Karpas-422 (cell line): Measurements from ENCODE around the gene SLC5A6. TPM values are rescaled to one million over a fixed set of nuclear protein-coding genes. Genes with fewer than 3 reads are reported as not detected.

Experiments
- DNase-seq: peaks from one replicate; pipeline ENCODE4 v3.0.0-alpha.2; 2015
- H2AFZ ChIP-seq: fragments of 200-600 bp; sonication (generic); 2 replicates; pipeline ENCODE4 v1.6.1; 2014; ENCODE audit warnings: antibody characterized with exemption, low read length, mixed read lengths
- H3K27ac ChIP-seq: fragments of 200-600 bp; sonication (generic); 2 replicates; pipeline ENCODE4 v1.5.1; 2014; ENCODE audit warnings: mild to moderate bottlenecking, low read length, moderate library complexity
- H3K27me3 ChIP-seq: fragments of 200-600 bp; sonication (generic); 2 replicates; pipeline ENCODE4 v1.6.1; 2014; ENCODE audit warnings: low read length, mixed read lengths
- H3K36me3 ChIP-seq: fragments of 200-600 bp; sonication (generic); 2 replicates; pipeline ENCODE4 v1.6.1; 2014; ENCODE audit warnings: low read length, mixed read lengths; ENCODE audit not compliant: insufficient read depth
- H3K4me1 ChIP-seq: fragments of 200-600 bp; sonication (generic); 2 replicates; pipeline ENCODE4 v1.6.1; 2014; ENCODE audit warnings: mild to moderate bottlenecking, low read length, mixed read lengths
- H3K4me2 ChIP-seq: fragments of 200-600 bp; sonication (generic); 2 replicates; pipeline ENCODE4 v1.6.1; 2014; ENCODE audit warnings: low read length, low read depth, mild to moderate bottlenecking; ENCODE audit not compliant: poor library complexity, severe bottlenecking
- H3K4me3 ChIP-seq: fragments of 200-600 bp; sonication (generic); 2 replicates; pipeline ENCODE4 v1.5.1; 2014; ENCODE audit warnings: mild to moderate bottlenecking, antibody characterized with exemption, low read length, mixed read lengths
- H3K79me2 ChIP-seq: fragments of 200-600 bp; sonication (generic); 2 replicates; pipeline ENCODE4 v1.6.1; 2014; ENCODE audit warnings: mild to moderate bottlenecking, low read length, mixed read lengths
- H3K9ac ChIP-seq: fragments of 200-600 bp; sonication (generic); 2 replicates; pipeline ENCODE4 v1.6.0; 2014; ENCODE audit warnings: low read length
- H3K9me2 ChIP-seq: fragments of 200-600 bp; sonication (generic), shearing (Covaris generic); replicated peaks from 2 replicates; pipeline ENCODE4 v1.6.0; 2014; ENCODE audit warnings: mild to moderate bottlenecking, low read length, moderate library complexity; ENCODE audit not compliant: insufficient read depth
- H3K9me3 ChIP-seq: fragments of 300-700, 200-600 bp; sonication (generic); 2 replicates; pipeline ENCODE4 v1.6.1; 2014; ENCODE audit warnings: low read length, mixed read lengths
- H4K20me1 ChIP-seq: fragments of 200-600 bp; sonication (generic); 2 replicates; pipeline ENCODE4 v1.6.1; 2014; ENCODE audit warnings: mild to moderate bottlenecking, antibody characterized with exemption, low read length, low read depth; ENCODE audit not compliant: insufficient read depth
- total RNA-seq: library from RNA; depleted of rRNA; stranded (reverse); fragments of >200 nt; shearing (Covaris generic); gene quantifications from 2 replicates; pipeline ENCODE4 v1.2.3, GENCODE V29; 2014; ENCODE audit warnings: low replicate concordance

Gene SLC5A6
- total RNA-seq, 1 experiment from 2014 or later: 38.4 TPM

DNA sequence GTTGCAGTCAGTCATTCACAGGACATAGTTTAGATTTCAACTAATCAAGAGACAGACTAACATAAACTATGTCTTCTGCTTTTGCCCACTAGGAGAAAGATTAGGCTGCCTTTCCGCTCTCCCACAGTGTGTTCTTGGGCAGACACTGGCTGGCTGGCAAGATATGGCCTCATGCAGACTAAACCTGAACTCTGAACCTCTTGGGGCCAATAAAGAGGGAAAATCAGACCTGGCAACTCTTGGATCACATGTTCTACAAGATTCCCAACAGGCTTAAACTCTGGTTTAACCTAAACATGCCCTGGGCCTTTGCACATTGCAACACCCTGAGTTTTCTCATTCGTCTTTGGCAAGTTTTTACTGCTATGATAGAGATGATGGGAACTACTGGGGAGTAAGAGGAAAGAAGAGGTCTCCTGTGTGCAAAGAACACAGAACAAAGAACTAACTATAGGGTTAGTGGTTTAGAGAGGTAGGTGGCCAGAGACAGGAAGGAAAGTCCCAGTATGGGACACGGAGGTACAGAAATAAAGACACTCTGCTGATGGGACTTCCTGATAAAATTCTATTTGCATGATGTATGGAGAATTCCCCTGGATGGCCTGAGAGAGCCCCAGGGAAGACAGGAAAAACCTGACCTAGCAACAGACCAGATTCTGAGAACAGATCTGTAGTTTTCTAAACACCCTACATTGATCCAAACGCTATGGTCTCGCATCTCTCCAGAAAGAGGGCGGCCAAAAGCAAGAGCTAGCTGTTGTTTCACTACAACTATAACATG, 2.3 kb downstream of the SLC5A6 start:
- Histone ChIP-seq H3K79me2 (peaks cover 33% of the 10 kb centered on the region), H3K27me3 (no peaks in the 10 kb centered on the region), H3K4me1 (peaks cover 42% of the 10 kb centered on the region), H3K4me3 (peak overlapping the region; percentile 29; the same call in 1 of the 2 replicates), H3K9ac (peak overlapping the region; percentile 36), H3K9me3 (no peaks in the 10 kb centered on the region), H3K36me3 (peaks cover 16% of the 10 kb centered on the region; the same call in 1 of the 2 replicates), H3K4me2 (peak overlapping the region; percentile 40), H2AFZ (no peak overlapping the region), H3K27ac (peak overlapping the region; percentile 21; the same call in 1 of the 2 replicates), H3K9me2 (no peaks in the 10 kb centered on the region), H4K20me1 (no peaks in the 10 kb centered on the region)
- DNase-seq: no peak

- Histone ChIP-seq H3K27ac (no peak overlapping the region), H3K27me3 (no peaks in the 10 kb centered on the region), H3K9me2 (no peaks in the 10 kb centered on the region), H4K20me1 (no peaks in the 10 kb centered on the region), H3K79me2 (peaks cover 31% of the 10 kb centered on the region), H3K9ac (no peak overlapping the region), H2AFZ (no peak overlapping the region), H3K36me3 (peaks cover 11% of the 10 kb centered on the region; the same call in 1 of the 2 replicates), H3K4me3 (no peak overlapping the region), H3K4me1 (peaks cover 29% of the 10 kb centered on the region), H3K9me3 (no peaks in the 10 kb centered on the region), H3K4me2 (no peak overlapping the region)
- DNase-seq: no peak
Observed at GRCh38 chr2:27208486-27209050, 3.5 kb downstream of the SLC5A6 start.

DNA sequence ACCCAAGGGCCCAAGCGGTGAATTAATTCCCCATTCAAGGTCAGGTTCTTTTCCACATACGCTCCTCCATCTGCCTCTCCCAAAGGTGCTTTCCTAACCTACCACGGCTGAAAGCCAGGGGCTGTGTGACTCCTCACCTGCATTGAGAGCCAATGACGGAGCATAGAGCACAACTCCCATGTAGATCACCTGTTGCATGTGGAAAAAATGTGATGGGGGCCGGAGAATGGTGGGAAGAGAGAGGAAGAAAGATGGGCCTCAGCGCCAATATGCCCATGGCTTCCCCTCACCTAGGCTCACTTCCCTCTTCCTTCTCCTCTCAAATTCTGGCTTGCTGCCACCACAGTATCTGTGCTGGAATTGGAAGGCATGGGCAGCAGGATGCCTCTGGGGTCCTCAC, 5.7 kb downstream of the SLC5A6 start:
- H3K79me2 ChIP-seq: peaks cover 16% of the 10 kb centered on the region
- H3K27ac ChIP-seq: no peak overlapping the region
- no peaks in the 10 kb centered on the region for H3K9me3 ChIP-seq
- H3K27me3 ChIP-seq: no peaks in the 10 kb centered on the region
- no peak overlapping the region for H3K9ac ChIP-seq
- H4K20me1 ChIP-seq: no peaks in the 10 kb centered on the region
- peaks cover 17% of the 10 kb centered on the region; the same call in 1 of the 2 replicates for H3K36me3 ChIP-seq
- no peak for DNase-seq
- H3K4me1 ChIP-seq: peaks cover 24% of the 10 kb centered on the region
- H3K4me2 ChIP-seq: no peak overlapping the region
- H3K9me2 ChIP-seq: no peaks in the 10 kb centered on the region
- H2AFZ ChIP-seq: no peak overlapping the region
- H3K4me3 ChIP-seq: no peak overlapping the region

DNA sequence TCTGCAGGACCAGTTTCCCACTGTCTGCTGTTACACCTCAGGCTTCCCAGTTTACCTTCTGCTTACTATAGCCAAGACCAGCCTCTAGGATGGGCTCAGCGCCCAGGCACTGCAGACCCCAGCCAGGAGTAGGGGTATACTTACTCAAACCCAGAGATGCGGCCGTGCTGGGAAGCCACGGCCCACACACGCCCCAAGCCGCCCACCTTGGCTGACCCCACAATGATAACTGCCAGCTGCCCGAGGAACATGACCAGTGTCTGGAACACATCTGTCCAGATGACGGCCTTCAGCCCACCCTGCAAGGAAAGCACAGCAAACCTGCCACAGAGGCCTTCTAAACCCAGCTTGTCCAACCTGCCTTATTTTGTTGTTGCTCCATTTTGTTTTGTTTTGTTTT, 6.9 kb downstream of the SLC5A6 start:
- Histone ChIP-seq H3K4me3 (no peak overlapping the region), H2AFZ (no peak overlapping the region), H3K27ac (no peak overlapping the region), H3K9me3 (no peaks in the 10 kb centered on the region), H4K20me1 (no peaks in the 10 kb centered on the region), H3K4me2 (no peak overlapping the region), H3K9ac (no peak overlapping the region), H3K4me1 (peaks cover 15% of the 10 kb centered on the region), H3K27me3 (no peaks in the 10 kb centered on the region), H3K79me2 (peaks cover 11% of the 10 kb centered on the region; the same call in 1 of the 2 replicates), H3K9me2 (no peaks in the 10 kb centered on the region), H3K36me3 (peaks cover 17% of the 10 kb centered on the region; the same call in 1 of the 2 replicates)
- no peak for DNase-seq

- H4K20me1 ChIP-seq: no peaks in the 10 kb centered on the region
- H3K9ac ChIP-seq: no peak overlapping the region
- no peaks in the 10 kb centered on the region for H3K27me3 ChIP-seq
- no peak overlapping the region for H2AFZ ChIP-seq
- H3K9me3 ChIP-seq: no peaks in the 10 kb centered on the region
- H3K4me2 ChIP-seq: no peak overlapping the region
- peaks cover 17% of the 10 kb centered on the region; the same call in 1 of the 2 replicates for H3K36me3 ChIP-seq
- H3K4me1 ChIP-seq: peaks cover 8% of the 10 kb centered on the region
- H3K27ac ChIP-seq: no peak overlapping the region
- no peak for DNase-seq
- peaks cover 10% of the 10 kb centered on the region; the same call in 1 of the 2 replicates for H3K79me2 ChIP-seq
- H3K4me3 ChIP-seq: no peak overlapping the region
- no peaks in the 10 kb centered on the region for H3K9me2 ChIP-seq
Observed at GRCh38 chr2:27204566-27204965, 7.5 kb downstream of the SLC5A6 start.

DNA sequence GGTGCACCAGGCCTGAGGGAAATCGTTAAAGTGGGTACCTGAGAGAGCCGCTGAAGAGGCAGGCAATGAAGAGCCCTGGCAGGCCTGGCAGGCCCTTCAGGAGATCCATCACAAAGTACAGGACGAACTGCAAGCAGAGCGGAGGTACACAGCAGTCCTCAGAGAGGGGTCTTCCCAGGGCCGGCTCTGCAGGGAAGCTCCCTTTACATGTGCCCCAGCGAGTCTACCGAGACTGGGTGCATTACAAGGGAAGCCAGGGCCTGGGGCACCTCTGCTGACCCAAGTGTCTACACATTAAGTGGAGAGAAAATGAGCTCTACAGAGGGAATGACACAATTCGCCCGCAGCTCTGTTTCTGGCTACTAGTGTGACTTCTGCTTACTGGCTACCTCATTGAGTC, 8.3 kb downstream of the SLC5A6 start:
- Histone ChIP-seq H3K36me3 (peaks cover 11% of the 10 kb centered on the region; the same call in 1 of the 2 replicates), H3K9me2 (no peaks in the 10 kb centered on the region), H3K27me3 (no peaks in the 10 kb centered on the region), H3K79me2 (peaks cover 1% of the 10 kb centered on the region; the same call in 1 of the 2 replicates), H4K20me1 (no peaks in the 10 kb centered on the region), H2AFZ (no peak overlapping the region), H3K9ac (no peak overlapping the region), H3K4me3 (no peak overlapping the region), H3K4me2 (no peak overlapping the region), H3K27ac (no peak overlapping the region), H3K9me3 (no peaks in the 10 kb centered on the region), H3K4me1 (peaks cover under 1% of the 10 kb centered on the region; the same call in 1 of the 2 replicates)
- DNase-seq: no peak

DNA sequence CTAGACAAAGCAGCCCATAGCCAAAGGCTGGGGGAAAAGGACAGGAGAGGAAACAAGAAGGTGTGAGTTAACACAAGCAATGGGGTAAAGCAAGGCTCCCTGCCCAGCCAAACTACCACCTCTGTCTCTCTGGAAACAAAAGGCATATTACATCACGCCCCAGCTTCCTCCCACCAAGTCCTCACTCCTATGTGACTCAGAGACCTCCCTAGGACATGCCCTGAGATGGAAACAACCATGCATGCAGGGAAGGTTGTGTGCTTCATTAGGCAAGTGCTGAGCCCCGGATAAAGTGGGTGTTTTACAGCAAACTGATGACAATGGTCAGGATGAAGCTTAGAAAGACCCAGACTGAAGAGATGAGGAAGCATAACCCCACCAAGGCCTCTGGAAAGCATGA, 9.2 kb downstream of the SLC5A6 start:
- no peak for DNase-seq
- Histone ChIP-seq H3K27me3 (no peaks in the 10 kb centered on the region), H2AFZ (no peak overlapping the region), H3K4me1 (no peaks in the 10 kb centered on the region), H3K9me3 (no peaks in the 10 kb centered on the region), H3K36me3 (peaks cover 11% of the 10 kb centered on the region; the same call in 1 of the 2 replicates), H3K4me3 (no peak overlapping the region), H4K20me1 (no peaks in the 10 kb centered on the region), H3K9me2 (no peaks in the 10 kb centered on the region), H3K9ac (no peak overlapping the region), H3K79me2 (no peaks in the 10 kb centered on the region), H3K4me2 (no peak overlapping the region), H3K27ac (no peak overlapping the region)

DNA sequence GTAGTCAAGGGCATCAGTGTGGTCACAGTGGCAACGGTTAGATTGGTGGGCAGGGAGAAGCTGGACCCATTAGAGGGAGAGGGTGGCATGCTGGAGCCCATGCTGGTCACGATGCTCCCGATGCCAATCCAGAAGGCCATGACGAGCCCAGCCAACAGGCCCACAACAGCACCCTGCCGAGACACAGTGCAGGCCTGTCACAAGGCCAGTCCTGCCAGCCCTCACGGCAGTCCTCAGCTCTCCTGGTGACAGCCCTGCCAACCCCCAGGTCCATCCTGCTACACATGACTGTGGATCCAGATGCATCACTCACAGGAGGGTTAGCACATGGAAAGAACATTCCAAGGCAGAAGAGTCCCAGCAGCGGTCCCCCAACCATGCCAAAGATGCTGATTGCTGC, 10.4 kb downstream of the SLC5A6 start:
- peaks cover 11% of the 10 kb centered on the region for H3K4me1 ChIP-seq
- no peaks in the 10 kb centered on the region for H3K9me2 ChIP-seq
- H3K9ac ChIP-seq: no peak overlapping the region
- H3K9me3 ChIP-seq: no peaks in the 10 kb centered on the region
- H2AFZ ChIP-seq: no peak overlapping the region
- H3K4me3 ChIP-seq: no peak overlapping the region
- no peaks in the 10 kb centered on the region for H3K79me2 ChIP-seq
- H3K27me3 ChIP-seq: no peaks in the 10 kb centered on the region
- H3K36me3 ChIP-seq: 0 out of 2 replicates have a peak, but pooled peaks cover 5% of the 10 kb centered on the region
- DNase-seq: no peak
- H3K27ac ChIP-seq: no peak overlapping the region
- no peak overlapping the region for H3K4me2 ChIP-seq
- no peaks in the 10 kb centered on the region for H4K20me1 ChIP-seq
